Measurements from ENCODE around the gene UNC5B.
A peak's percentile ranks its signal among the peaks of the same experiment; 100 is the strongest.

UNC5B gene

GRCh38 chr10:71285180-71285545 lies 72.8 kb downstream of the UNC5B start:
- Histone ChIP-seq H3K4me3 (replicated peaks; ENCODE audit: insufficient read depth, low read length) (no peak overlapping the region), H3K27ac (replicated peaks) (no peak overlapping the region), H3K27me3 (ENCODE audit: insufficient read depth, poor library complexity, severe bottlenecking) (no peaks in the 10 kb centered on the region)
- TF ChIP-seq, protein P1, sequence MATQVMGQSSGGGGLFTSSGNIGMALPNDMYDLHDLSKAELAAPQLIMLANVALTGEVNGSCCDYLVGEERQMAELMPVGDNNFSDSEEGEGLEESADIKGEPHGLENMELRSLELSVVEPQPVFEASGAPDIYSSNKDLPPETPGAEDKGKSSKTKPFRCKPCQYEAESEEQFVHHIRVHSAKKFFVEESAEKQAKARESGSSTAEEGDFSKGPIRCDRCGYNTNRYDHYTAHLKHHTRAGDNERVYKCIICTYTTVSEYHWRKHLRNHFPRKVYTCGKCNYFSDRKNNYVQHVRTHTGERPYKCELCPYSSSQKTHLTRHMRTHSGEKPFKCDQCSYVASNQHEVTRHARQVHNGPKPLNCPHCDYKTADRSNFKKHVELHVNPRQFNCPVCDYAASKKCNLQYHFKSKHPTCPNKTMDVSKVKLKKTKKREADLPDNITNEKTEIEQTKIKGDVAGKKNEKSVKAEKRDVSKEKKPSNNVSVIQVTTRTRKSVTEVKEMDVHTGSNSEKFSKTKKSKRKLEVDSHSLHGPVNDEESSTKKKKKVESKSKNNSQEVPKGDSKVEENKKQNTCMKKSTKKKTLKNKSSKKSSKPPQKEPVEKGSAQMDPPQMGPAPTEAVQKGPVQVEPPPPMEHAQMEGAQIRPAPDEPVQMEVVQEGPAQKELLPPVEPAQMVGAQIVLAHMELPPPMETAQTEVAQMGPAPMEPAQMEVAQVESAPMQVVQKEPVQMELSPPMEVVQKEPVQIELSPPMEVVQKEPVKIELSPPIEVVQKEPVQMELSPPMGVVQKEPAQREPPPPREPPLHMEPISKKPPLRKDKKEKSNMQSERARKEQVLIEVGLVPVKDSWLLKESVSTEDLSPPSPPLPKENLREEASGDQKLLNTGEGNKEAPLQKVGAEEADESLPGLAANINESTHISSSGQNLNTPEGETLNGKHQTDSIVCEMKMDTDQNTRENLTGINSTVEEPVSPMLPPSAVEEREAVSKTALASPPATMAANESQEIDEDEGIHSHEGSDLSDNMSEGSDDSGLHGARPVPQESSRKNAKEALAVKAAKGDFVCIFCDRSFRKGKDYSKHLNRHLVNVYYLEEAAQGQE (IDR thresholded peaks at IDR 0.05; ENCODE audit: insufficient replicate concordance, low read depth) = no peak
- TF ChIP-seq, protein P2, sequence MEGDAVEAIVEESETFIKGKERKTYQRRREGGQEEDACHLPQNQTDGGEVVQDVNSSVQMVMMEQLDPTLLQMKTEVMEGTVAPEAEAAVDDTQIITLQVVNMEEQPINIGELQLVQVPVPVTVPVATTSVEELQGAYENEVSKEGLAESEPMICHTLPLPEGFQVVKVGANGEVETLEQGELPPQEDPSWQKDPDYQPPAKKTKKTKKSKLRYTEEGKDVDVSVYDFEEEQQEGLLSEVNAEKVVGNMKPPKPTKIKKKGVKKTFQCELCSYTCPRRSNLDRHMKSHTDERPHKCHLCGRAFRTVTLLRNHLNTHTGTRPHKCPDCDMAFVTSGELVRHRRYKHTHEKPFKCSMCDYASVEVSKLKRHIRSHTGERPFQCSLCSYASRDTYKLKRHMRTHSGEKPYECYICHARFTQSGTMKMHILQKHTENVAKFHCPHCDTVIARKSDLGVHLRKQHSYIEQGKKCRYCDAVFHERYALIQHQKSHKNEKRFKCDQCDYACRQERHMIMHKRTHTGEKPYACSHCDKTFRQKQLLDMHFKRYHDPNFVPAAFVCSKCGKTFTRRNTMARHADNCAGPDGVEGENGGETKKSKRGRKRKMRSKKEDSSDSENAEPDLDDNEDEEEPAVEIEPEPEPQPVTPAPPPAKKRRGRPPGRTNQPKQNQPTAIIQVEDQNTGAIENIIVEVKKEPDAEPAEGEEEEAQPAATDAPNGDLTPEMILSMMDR (IDR thresholded peaks at IDR 0.05; ENCODE audit: insufficient read depth, low read length) = peak; percentile 42
- peak in 1 of 2 experiments; percentile 17 for DNase-seq (ENCODE audit: low read depth in 1 of 2, low spot score in 1 of 2)

DNA sequence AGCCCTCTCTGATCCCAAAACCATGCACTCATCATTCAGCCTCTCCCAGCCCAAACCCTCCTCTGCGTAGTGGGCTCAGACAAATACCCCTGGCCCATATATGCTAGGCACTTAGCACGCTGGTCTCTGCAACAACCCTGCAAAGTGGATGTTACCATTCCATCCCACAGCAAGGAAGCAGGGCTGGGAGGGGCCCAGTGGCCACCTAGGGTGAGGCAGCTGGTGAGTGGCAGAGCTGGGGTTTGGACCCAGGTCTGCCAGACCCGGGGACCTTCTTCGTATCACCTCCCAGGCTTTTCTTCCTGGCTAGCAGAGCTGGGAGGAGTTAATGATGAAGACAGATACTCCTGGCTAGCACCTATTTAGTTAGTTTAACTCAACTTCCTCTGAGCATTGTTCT lies 73.6 kb downstream of the UNC5B start:
- no peak overlapping the region for H3K27ac ChIP-seq (replicated peaks)
- H3K27me3 ChIP-seq (ENCODE audit: insufficient read depth, poor library complexity, severe bottlenecking) = no peaks in the 10 kb centered on the region
- no peak for DNase-seq (ENCODE audit: low read depth in 1 of 2, low spot score in 1 of 2)
- TF ChIP-seq GABPA (IDR thresholded peaks at IDR 0.05; ENCODE audit: low read depth) = no peak
- TF ChIP-seq, protein P1 (IDR thresholded peaks at IDR 0.05; ENCODE audit: insufficient replicate concordance, low read depth) = no peak
- no peak overlapping the region for H3K4me3 ChIP-seq (replicated peaks; ENCODE audit: insufficient read depth, low read length)

DNA sequence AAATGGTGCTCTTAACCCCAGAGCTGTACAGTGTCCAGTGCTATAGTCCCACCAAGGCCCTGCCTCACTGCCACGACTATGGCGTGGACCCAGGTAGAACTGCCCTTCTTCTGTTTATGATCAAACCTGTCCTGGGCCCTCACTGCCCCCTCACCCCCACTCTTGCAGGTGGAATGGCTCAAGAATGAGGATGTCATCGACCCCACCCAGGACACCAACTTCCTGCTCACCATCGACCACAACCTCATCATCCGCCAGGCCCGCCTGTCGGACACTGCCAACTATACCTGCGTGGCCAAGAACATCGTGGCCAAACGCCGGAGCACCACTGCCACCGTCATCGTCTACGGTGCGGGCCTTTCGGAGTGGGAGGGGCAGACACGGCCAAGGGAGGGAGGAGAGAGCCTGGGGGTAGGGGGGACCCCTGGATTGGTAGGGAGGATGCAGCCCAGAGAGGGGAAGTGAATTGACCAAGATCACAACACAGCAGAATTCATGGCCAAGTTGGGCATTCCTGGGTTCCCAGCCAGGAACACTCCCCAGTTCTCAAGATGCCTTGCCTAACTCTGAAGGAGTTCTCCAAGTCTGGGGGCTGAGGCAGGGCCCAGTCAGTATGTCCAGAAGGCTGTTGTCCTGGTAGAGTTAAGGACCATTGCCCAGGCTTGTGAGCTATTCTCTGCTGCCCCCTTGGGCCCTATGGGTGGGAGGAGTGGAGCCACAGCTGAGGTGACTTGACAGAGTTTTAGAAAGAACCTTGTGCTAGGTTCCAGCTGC lies 74.3 kb downstream of the UNC5B start:
- Histone ChIP-seq H3K27me3 (ENCODE audit: insufficient read depth, poor library complexity, severe bottlenecking) (no peaks in the 10 kb centered on the region), H3K4me3 (replicated peaks; ENCODE audit: insufficient read depth, low read length) (no peak overlapping the region), H3K27ac (replicated peaks) (no peak overlapping the region)
- DNase-seq (ENCODE audit: low read depth in 1 of 2, low spot score in 1 of 2) = no peak
- TF ChIP-seq, protein P1 (IDR thresholded peaks at IDR 0.05; ENCODE audit: insufficient replicate concordance, low read depth) = no peak
- TF ChIP-seq POLR2AphosphoS5 (IDR thresholded peaks at IDR 0.05; ENCODE audit: low read depth) (no peak), SPI1 (IDR thresholded peaks at IDR 0.05; ENCODE audit: borderline replicate concordance, low read depth) (no peak), GABPA (IDR thresholded peaks at IDR 0.05; ENCODE audit: low read depth) (no peak)
- TF ChIP-seq, protein P2 (IDR thresholded peaks at IDR 0.05; ENCODE audit: insufficient read depth, low read length) = no peak
